ENCODE results near the gene AQP3. TPM values are rescaled to one million over a fixed set of nuclear protein-coding genes. Genes with fewer than 3 reads are reported as not detected.

The AQP3 gene
- total and polyA plus RNA-seq, 2 of the 13 experiments (the other 11 are each of a cell fraction or from before 2014, with no cell fraction given), result 1.4 to 5.5 TPM

DNA sequence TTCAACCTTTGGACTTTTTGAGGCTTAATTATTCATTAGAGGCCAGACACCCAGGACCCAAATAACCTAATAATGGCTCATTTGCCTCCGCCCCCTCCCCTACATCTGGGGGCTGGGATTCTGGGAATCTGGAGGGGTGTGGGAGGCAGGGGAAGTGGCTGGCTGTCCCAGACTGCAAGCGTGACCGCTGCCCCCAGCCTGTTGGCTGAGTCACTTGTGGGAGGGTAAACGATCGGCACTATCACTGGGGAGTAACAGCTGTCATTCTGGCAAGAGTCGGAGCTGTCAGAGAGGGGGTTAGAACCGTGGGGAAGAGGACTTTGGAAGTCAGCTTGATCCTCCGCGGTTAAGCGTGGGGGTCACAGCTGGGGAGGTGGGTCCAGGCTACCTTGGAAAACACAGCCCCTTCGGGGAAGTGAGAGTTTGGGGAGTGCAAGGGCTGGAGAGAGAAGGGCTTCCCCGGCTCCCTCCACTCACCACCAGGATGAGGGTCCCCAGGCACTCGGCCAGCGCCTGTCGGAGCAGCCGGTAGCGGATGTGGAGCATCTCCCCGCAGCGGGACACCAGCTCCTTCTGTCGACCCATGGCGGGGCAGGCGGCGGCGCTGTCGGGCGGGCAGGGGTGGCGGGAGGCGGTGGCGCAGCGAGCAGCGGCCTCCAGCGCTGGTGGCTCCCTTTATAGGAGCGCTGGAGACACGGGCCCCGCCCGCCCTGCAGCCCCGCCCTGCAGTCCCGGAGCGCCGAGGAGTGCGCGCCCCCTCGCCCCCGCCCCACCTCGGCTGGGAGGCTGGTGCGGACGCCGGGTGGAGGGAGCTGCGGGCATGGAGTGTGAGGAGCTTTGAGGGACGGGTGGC lies at the start of gene AQP3 (continued):
- TF ChIP-seq, protein P1, sequence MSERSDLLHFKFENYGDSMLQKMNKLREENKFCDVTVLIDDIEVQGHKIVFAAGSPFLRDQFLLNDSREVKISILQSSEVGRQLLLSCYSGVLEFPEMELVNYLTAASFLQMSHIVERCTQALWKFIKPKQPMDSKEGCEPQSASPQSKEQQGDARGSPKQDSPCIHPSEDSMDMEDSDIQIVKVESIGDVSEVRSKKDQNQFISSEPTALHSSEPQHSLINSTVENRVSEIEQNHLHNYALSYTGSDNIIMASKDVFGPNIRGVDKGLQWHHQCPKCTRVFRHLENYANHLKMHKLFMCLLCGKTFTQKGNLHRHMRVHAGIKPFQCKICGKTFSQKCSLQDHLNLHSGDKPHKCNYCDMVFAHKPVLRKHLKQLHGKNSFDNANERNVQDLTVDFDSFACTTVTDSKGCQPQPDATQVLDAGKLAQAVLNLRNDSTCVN (CRISPR knock-in tag; IDR thresholded peaks at IDR 0.05; ENCODE audit: borderline replicate concordance), result no peak
- no peak for TF ChIP-seq RARG (CRISPR knock-in tag; IDR thresholded peaks at IDR 0.05; ENCODE audit: low read depth)
- TF ChIP-seq YEATS2 (CRISPR knock-in tag; IDR thresholded peaks at IDR 0.05; ENCODE audit: borderline replicate concordance), result no peak
- no peak for TF ChIP-seq ELF1 (CRISPR knock-in tag; IDR thresholded peaks at IDR 0.05)
- no peak for TF ChIP-seq ZNF124 (CRISPR knock-in tag; IDR thresholded peaks at IDR 0.05)
- TF ChIP-seq, protein P2, sequence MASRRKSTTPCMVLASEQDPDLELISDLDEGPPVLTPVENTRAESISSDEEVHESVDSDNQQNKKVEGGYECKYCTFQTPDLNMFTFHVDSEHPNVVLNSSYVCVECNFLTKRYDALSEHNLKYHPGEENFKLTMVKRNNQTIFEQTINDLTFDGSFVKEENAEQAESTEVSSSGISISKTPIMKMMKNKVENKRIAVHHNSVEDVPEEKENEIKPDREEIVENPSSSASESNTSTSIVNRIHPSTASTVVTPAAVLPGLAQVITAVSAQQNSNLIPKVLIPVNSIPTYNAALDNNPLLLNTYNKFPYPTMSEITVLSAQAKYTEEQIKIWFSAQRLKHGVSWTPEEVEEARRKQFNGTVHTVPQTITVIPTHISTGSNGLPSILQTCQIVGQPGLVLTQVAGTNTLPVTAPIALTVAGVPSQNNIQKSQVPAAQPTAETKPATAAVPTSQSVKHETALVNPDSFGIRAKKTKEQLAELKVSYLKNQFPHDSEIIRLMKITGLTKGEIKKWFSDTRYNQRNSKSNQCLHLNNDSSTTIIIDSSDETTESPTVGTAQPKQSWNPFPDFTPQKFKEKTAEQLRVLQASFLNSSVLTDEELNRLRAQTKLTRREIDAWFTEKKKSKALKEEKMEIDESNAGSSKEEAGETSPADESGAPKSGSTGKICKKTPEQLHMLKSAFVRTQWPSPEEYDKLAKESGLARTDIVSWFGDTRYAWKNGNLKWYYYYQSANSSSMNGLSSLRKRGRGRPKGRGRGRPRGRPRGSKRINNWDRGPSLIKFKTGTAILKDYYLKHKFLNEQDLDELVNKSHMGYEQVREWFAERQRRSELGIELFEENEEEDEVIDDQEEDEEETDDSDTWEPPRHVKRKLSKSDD (CRISPR knock-in tag; IDR thresholded peaks at IDR 0.05; ENCODE audit: low read depth), result no peak
- TF ChIP-seq, protein P3, sequence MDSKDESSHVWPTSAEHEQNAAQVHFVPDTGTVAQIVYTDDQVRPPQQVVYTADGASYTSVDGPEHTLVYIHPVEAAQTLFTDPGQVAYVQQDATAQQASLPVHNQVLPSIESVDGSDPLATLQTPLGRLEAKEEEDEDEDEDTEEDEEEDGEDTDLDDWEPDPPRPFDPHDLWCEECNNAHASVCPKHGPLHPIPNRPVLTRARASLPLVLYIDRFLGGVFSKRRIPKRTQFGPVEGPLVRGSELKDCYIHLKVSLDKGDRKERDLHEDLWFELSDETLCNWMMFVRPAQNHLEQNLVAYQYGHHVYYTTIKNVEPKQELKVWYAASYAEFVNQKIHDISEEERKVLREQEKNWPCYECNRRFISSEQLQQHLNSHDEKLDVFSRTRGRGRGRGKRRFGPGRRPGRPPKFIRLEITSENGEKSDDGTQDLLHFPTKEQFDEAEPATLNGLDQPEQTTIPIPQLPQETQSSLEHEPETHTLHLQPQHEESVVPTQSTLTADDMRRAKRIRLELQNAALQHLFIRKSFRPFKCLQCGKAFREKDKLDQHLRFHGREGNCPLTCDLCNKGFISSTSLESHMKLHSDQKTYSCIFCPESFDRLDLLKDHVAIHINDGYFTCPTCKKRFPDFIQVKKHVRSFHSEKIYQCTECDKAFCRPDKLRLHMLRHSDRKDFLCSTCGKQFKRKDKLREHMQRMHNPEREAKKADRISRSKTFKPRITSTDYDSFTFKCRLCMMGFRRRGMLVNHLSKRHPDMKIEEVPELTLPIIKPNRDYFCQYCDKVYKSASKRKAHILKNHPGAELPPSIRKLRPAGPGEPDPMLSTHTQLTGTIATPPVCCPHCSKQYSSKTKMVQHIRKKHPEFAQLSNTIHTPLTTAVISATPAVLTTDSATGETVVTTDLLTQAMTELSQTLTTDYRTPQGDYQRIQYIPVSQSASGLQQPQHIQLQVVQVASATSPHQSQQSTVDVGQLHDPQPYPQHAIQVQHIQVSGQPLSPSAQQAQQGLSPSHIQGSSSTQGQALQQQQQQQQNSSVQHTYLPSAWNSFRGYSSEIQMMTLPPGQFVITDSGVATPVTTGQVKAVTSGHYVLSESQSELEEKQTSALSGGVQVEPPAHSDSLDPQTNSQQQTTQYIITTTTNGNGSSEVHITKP (CRISPR knock-in tag; IDR thresholded peaks at IDR 0.05; ENCODE audit: low read depth), result no peak
- TF ChIP-seq, protein P4, sequence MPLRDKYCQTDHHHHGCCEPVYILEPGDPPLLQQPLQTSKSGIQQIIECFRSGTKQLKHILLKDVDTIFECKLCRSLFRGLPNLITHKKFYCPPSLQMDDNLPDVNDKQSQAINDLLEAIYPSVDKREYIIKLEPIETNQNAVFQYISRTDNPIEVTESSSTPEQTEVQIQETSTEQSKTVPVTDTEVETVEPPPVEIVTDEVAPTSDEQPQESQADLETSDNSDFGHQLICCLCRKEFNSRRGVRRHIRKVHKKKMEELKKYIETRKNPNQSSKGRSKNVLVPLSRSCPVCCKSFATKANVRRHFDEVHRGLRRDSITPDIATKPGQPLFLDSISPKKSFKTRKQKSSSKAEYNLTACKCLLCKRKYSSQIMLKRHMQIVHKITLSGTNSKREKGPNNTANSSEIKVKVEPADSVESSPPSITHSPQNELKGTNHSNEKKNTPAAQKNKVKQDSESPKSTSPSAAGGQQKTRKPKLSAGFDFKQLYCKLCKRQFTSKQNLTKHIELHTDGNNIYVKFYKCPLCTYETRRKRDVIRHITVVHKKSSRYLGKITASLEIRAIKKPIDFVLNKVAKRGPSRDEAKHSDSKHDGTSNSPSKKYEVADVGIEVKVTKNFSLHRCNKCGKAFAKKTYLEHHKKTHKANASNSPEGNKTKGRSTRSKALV (CRISPR knock-in tag; IDR thresholded peaks at IDR 0.05), result 0 out of 2 replicates have a peak, but pooled peaks have one; percentile 44
- no peak for TF ChIP-seq FOXC1 (CRISPR knock-in tag; IDR thresholded peaks at IDR 0.05; ENCODE audit: borderline replicate concordance)
- TF ChIP-seq SIN3B (IDR thresholded peaks at IDR 0.05; ENCODE audit: low read length), result no peak
- no peak for TF ChIP-seq NFKB2 (CRISPR knock-in tag; IDR thresholded peaks at IDR 0.05; ENCODE audit: borderline replicate concordance)
- TF ChIP-seq ARHGAP35 (CRISPR knock-in tag; IDR thresholded peaks at IDR 0.05; ENCODE audit: borderline replicate concordance), result no peak
- no peak for TF ChIP-seq NR2F1 (CRISPR knock-in tag; IDR thresholded peaks at IDR 0.05)
- TF ChIP-seq TBX2 (CRISPR knock-in tag; IDR thresholded peaks at IDR 0.05; ENCODE audit: borderline replicate concordance), result 0 out of 2 replicates have a peak, but pooled peaks have one; percentile 17
- TF ChIP-seq GZF1 (CRISPR knock-in tag; IDR thresholded peaks at IDR 0.05), result no peak
- no peak for TF ChIP-seq SYNCRIP (IDR thresholded peaks at IDR 0.05; ENCODE audit: insufficient read depth, low read depth, low read length)
- TF ChIP-seq, protein P5, sequence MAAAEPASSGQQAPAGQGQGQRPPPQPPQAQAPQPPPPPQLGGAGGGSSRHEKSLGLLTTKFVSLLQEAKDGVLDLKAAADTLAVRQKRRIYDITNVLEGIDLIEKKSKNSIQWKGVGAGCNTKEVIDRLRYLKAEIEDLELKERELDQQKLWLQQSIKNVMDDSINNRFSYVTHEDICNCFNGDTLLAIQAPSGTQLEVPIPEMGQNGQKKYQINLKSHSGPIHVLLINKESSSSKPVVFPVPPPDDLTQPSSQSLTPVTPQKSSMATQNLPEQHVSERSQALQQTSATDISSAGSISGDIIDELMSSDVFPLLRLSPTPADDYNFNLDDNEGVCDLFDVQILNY (CRISPR knock-in tag; conservative IDR thresholded peaks at IDR 0.05), result no peak
- TF ChIP-seq MATR3 (CRISPR knock-in tag; IDR thresholded peaks at IDR 0.05), result no peak

Measured in HepG2 (cell line).